ENCODE data around the gene SMC4.

GRCh38 chr3:160401291-160402095 lies 2.0 kb downstream of the SMC4 start:
- TF ChIP-seq CTCF (IDR thresholded peaks at IDR 0.05) (no peak), POLR2A (IDR thresholded peaks at IDR 0.05) (no peak)

Data from body of pancreas (tissue), 4 donors.